K562 (cell line): ENCODE results near the gene LCA5L. TPM values are rescaled to one million over a fixed set of nuclear protein-coding genes. Genes with fewer than 3 reads are reported as not detected.

Experiments used
- FOS ChIP-seq: IDR thresholded peaks from 3 replicates; pipeline ENCODE4 v1.6.1; 2011; ENCODE audit not compliant: insufficient read length; ENCODE audit errors: extremely low read depth
- RAD21 ChIP-seq, 2 experiments: fragments of 250-450 bp in 1 of 2; fragments of 450-650 bp in 1 of 2; sonication (Bioruptor Pico) in 1 of 2; formaldehyde crosslinking in 1 of 2; IDR thresholded peaks in 1 of 2; conservative IDR thresholded peaks in 1 of 2; 2 replicates each; pipeline versions ENCODE4 v1.4.0 to v1.8.0; 2020 to 2022; ENCODE audit warnings: mild to moderate bottlenecking in 2 of 2, moderate library complexity in 1 of 2
- polyA plus RNA-seq, 8 experiments: library from polyadenylated mRNA; depleted of rRNA in 4 of 8; stranded (reverse) in 5 of 8; unstranded in 3 of 8; fragments of >200 nt; fragmentation: Nextera tagmentation in 2 of 8; fragmentation: Illumina TruSeq in 1 of 8; extraction: Ambion mirVana in 2 of 8; extraction: Trizol in 1 of 8; gene quantifications; 2 replicates each; pipeline versions ENCODE4 v1.2.1 to v1.2.3, GENCODE V29; 2011 to 2014; ENCODE audit warnings: inconsistent platforms in 1 of 8, missing spikeins in 1 of 8
- total RNA-seq, 7 experiments: library from RNA; depleted of rRNA in 6 of 7; stranded (reverse); fragments of >200 nt in 6 of 7; fragmentation: Illumina TruSeq in 2 of 7; extraction: Trizol in 2 of 7; gene quantifications; 2 replicates each; pipeline versions ENCODE4 v1.2.1 to v1.2.3, GENCODE V29; 2011 to 2021; ENCODE audit warnings: low replicate concordance in 1 of 7
- TF ChIP-seq, protein P1 (sequence below): fragments of 450-650 bp; IDR thresholded peaks from 2 replicates; pipeline ENCODE4 v1.6.1; 2018; ENCODE audit not compliant: partially characterized antibody
- TF ChIP-seq, protein P2 (sequence below), 2 experiments: fragments of 450-650 bp; formaldehyde crosslinking in 1 of 2; IDR thresholded peaks; 2 replicates each; pipeline versions ENCODE4 v1.4.0 to v1.6.1; 2014 to 2020; ENCODE audit warnings: mild to moderate bottlenecking in 2 of 2, borderline replicate concordance in 1 of 2, low read depth in 1 of 2
- TF ChIP-seq, protein P3 (sequence below): fragments of 250-450 bp; sonication (Bioruptor Pico); IDR thresholded peaks from 2 replicates; pipeline ENCODE4 v1.5.0; 2021; ENCODE audit warnings: mild to moderate bottlenecking, borderline replicate concordance

Gene LCA5L
- total and polyA plus RNA-seq, 9 of the 15 experiments (the other 6 are each of a cell fraction or from before 2014, with no cell fraction given): 1.8 to 4.9 (median 3.8) TPM

DNA sequence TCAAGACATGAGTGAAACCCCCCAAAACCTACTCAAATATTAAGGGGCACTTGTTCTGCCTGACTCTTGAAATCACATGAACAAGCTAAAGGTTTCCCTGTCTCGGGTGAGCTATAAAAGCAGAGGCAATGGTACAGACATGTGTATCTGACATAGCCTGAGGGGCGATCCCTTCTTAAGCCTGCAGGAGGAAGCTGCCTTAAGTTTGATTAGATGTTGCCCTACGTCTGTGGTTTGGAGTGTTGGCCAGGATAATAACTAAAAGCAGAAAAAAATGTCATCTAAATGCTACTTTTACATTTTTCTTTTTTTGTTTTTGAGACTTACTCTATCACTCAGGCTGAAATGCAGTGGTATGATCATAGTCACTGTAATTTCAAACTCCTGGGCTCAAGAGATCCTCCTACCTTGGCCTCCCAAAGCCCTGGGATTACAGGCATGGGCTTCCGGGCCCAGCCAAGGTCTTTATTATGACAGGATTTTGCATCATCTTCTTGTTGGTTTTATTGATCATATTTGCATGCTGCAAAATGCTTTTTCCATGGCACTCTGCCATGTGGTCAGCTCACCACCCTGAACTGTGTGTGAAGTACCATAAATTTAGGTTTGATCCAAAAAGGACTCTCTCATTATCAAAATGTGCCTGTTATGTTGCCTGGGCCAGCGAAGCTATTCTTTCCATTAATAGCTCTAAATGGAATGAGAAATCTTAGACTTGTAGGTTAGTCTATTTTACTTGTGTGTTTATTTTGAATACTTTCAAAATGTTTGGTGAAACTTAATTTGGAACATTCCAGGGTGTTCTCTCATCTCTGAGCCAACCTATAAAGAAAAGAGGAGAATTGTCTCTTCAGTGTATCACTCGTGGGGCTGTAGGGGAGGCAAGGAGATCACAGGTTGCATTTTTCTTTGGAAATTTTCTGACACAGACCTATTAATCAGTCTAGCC is 81.7 kb downstream of the LCA5L start (continued):
- TF ChIP-seq, protein P1, sequence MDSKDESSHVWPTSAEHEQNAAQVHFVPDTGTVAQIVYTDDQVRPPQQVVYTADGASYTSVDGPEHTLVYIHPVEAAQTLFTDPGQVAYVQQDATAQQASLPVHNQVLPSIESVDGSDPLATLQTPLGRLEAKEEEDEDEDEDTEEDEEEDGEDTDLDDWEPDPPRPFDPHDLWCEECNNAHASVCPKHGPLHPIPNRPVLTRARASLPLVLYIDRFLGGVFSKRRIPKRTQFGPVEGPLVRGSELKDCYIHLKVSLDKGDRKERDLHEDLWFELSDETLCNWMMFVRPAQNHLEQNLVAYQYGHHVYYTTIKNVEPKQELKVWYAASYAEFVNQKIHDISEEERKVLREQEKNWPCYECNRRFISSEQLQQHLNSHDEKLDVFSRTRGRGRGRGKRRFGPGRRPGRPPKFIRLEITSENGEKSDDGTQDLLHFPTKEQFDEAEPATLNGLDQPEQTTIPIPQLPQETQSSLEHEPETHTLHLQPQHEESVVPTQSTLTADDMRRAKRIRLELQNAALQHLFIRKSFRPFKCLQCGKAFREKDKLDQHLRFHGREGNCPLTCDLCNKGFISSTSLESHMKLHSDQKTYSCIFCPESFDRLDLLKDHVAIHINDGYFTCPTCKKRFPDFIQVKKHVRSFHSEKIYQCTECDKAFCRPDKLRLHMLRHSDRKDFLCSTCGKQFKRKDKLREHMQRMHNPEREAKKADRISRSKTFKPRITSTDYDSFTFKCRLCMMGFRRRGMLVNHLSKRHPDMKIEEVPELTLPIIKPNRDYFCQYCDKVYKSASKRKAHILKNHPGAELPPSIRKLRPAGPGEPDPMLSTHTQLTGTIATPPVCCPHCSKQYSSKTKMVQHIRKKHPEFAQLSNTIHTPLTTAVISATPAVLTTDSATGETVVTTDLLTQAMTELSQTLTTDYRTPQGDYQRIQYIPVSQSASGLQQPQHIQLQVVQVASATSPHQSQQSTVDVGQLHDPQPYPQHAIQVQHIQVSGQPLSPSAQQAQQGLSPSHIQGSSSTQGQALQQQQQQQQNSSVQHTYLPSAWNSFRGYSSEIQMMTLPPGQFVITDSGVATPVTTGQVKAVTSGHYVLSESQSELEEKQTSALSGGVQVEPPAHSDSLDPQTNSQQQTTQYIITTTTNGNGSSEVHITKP: peak; percentile 94
- TF ChIP-seq, protein P2, sequence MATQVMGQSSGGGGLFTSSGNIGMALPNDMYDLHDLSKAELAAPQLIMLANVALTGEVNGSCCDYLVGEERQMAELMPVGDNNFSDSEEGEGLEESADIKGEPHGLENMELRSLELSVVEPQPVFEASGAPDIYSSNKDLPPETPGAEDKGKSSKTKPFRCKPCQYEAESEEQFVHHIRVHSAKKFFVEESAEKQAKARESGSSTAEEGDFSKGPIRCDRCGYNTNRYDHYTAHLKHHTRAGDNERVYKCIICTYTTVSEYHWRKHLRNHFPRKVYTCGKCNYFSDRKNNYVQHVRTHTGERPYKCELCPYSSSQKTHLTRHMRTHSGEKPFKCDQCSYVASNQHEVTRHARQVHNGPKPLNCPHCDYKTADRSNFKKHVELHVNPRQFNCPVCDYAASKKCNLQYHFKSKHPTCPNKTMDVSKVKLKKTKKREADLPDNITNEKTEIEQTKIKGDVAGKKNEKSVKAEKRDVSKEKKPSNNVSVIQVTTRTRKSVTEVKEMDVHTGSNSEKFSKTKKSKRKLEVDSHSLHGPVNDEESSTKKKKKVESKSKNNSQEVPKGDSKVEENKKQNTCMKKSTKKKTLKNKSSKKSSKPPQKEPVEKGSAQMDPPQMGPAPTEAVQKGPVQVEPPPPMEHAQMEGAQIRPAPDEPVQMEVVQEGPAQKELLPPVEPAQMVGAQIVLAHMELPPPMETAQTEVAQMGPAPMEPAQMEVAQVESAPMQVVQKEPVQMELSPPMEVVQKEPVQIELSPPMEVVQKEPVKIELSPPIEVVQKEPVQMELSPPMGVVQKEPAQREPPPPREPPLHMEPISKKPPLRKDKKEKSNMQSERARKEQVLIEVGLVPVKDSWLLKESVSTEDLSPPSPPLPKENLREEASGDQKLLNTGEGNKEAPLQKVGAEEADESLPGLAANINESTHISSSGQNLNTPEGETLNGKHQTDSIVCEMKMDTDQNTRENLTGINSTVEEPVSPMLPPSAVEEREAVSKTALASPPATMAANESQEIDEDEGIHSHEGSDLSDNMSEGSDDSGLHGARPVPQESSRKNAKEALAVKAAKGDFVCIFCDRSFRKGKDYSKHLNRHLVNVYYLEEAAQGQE (IDR thresholded peaks at IDR 0.05; ENCODE audit: borderline replicate concordance): no peak
- TF ChIP-seq, protein P2 (CRISPR knock-in tag; IDR thresholded peaks at IDR 0.05; ENCODE audit: low read depth): no peak
- no peak; a peak in 1 of 4 replicates for TF ChIP-seq RAD21 (CRISPR knock-in tag; conservative IDR thresholded peaks at IDR 0.05 in 1 of 2, IDR thresholded peaks at IDR 0.05 in 1 of 2)
- TF ChIP-seq, protein P3, sequence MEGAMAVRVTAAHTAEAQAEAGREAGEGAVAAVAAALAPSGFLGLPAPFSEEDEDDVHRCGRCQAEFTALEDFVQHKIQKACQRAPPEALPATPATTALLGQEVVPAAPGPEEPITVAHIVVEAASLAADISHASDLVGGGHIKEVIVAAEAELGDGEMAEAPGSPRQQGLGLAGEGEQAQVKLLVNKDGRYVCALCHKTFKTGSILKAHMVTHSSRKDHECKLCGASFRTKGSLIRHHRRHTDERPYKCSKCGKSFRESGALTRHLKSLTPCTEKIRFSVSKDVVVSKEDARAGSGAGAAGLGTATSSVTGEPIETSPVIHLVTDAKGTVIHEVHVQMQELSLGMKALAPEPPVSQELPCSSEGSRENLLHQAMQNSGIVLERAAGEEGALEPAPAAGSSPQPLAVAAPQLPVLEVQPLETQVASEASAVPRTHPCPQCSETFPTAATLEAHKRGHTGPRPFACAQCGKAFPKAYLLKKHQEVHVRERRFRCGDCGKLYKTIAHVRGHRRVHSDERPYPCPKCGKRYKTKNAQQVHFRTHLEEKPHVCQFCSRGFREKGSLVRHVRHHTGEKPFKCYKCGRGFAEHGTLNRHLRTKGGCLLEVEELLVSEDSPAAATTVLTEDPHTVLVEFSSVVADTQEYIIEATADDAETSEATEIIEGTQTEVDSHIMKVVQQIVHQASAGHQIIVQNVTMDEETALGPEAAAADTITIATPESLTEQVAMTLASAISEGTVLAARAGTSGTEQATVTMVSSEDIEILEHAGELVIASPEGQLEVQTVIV (CRISPR knock-in tag): no peak
- TF ChIP-seq FOS: no peak
